Fibroblast of the conjunctiva (primary cell): ENCODE data around the gene HIVEP2.
"Not testable (repeated sequence)": the region's sequence is repeated elsewhere in the genome, so short reads cannot be mapped to it uniquely, and the experiment has no call there.

ENCODE experiments used
- DNase-seq: peaks from one replicate; pipeline ENCODE4 v3.0.0-alpha.2; 2010; ENCODE audit warnings: low read depth

The HIVEP2 gene

GRCh38 chr6:142945049-142945445 is at the start of gene HIVEP2:
TSS of gene HIVEP2 (minus strand) at chr6:142945176. CDS start at chr6:142774738, 170,438 bp downstream.
- DNase-seq, result peak; percentile 53

- no peak for DNase-seq
These were observed 49.0 kb upstream of the HIVEP2 start for GRCh38 chr6:142993977-142994376.

GRCh38 chr6:142987490-142987889 is 42.5 kb upstream of the HIVEP2 start:
- no peak for DNase-seq

GRCh38 chr6:142985281-142985680 is 40.3 kb upstream of the HIVEP2 start:
- DNase-seq, result no peak

DNA sequence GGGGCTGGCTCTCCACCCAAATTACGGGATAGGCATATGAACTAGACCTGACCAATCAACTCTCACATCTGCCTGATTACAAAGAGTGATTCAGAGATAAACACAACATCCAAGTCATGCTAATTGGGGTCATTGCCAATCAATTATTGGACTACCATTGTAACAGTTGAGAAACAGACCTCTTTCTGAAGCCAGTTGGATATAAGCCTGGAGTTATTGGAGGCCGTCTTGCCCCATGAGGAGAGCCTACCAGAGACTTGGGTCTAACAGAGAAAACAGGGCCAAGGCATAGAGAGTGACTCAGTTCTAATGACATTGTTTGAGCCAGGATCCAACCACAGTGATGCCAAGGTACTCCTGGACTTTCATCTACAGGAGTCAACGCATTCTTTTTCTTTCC is 39.4 kb upstream of the HIVEP2 start:
- no peak for DNase-seq

- no peak for DNase-seq
These were observed 30.4 kb upstream of the HIVEP2 start for GRCh38 chr6:142975365-142975764.

DNA sequence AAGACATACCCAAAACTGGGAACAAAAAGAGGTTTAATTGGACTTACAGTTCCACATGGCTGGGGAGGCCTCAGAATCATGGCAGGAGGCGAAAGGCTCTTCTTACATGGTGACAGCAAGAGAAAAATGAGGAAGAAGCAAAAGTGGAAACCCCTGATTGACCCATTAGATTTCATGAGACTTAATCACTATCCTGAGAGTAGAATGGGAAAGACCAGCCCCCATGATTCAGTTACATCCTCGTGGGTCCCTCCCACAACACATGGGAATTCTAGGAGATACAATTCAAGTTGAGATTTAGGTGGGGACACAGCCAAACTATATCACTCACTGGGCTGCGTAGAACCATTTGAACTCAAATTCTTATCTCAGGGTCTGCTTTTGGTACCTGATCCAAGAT is 26.0 kb upstream of the HIVEP2 start:
- not testable (repeated sequence) for DNase-seq

GRCh38 chr6:142968601-142969000 is 23.6 kb upstream of the HIVEP2 start:
- DNase-seq, result no peak

DNA sequence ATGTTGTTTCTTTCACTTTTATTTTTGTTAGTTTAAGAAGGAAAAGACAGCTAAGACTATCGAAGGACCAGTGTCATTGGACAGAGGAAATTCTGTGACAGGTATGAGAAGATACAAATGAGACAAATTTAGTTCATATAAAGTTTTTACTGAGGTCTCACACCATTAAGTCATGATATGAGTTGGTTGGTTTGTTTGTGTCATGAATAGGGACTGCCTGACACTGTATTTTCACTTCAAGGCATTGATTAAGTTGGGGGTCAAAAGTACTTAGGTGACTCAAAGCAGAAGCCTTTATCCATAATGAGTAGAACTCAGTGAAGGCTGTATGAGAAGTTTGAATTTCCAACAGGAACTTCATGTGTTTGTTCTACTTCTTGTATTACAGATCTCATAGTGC is 21.3 kb upstream of the HIVEP2 start:
- DNase-seq, result no peak

DNA sequence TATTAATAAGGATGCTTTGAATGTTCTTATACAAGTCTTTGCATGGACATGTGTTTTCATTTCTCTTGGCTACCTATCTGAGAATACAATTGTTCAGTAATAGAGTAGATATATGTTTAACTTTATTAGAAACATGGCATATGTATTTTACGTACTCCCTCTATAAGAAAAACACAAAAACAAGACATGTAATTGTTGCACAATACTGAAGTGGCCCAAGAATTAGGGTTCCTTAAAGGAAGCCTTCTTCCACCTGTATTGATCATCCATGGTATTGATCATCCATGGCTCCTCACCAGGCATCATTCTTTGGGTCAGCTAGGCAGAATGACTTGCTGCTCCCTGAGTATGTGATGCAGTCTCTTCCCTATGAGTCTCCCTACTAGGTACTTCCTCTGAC is 20.2 kb upstream of the HIVEP2 start:
- no peak for DNase-seq

GRCh38 chr6:142960098-142960497 is 15.1 kb upstream of the HIVEP2 start:
- DNase-seq, result no peak

DNA sequence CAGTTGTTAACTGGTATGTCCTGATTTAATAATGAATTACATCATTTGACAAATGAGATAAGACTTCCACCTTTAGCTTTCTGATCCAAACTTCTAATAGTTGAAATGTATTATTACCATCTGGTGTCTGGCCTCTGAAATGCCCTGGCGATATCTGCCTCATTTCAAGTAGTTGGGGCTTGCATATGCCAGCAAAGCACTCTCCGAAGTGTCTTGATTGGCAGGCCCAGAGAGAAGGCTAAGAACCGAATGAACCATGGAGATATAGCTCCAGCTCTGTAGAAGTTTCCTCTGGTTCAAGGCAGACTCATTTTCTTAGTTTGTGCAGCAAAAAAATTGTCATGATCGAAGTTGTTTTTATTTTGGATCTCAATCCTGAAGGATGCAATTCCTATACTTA is 13.4 kb upstream of the HIVEP2 start:
- DNase-seq, result no peak

- no peak for DNase-seq
These were observed 11.8 kb upstream of the HIVEP2 start for GRCh38 chr6:142956726-142957125.

- no peak for DNase-seq
These were observed 9.9 kb upstream of the HIVEP2 start for GRCh38 chr6:142954844-142955243.

DNA sequence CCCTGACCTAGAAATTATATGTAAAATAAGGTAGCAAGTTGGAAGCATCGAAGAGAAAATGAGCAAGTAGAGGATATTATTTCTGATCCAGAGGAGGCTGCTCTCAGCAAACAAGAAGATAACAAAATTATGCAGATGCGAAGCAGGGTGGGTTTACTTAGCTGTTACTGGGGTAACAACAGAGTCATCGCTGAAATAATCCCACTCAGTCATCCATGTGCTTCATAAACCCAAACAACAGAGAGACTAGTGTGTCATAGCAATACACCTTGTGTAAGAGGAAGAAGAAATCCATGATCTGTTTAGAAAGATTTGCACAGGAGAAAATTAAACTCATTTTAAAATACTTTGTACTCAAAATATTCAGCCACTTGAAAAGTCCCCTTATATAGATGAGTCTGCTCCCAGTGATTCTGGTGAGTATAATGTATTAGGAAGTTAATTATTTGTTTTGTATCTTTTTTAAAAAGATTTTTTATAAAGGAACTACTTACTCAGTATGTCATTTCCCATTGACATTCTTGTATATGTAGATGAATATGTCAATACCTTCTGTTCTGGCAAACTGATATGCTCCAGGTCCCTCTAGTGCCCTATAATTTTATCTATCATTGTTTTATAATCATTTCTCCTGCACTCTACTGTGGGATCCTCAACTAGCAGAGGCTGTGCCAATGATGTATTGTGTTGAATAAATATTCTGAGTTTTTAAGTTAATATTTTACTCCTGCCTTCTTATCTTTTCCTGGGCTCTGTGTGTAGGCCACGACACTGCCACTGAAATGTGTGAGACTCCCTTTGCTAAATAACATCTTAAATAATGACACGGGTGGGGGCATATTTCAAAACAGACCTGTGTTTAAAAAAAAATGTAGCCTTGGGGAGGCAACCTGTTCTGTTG is 8.6 kb upstream of the HIVEP2 start:
- no peak for DNase-seq

DNA sequence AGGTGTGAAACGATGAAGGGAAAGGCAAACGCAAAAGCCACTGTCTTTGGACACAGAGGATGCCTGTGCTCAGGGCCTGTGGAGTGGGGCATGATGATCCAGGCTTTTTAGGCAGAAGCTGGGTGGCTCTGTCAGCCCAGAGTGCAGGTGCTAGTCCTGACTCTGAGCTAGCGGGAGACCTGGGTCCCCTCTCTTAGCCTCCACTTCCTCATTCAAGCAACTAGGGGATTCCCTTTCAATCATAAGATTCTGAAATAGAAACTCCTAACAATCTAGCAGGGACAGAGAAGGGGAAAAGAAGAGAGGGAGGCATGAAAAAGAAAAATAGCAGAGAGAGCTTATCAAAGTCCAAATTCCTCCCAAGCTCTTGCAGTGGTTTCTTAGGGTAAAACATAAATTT is 7.6 kb upstream of the HIVEP2 start:
- no peak for DNase-seq

DNA sequence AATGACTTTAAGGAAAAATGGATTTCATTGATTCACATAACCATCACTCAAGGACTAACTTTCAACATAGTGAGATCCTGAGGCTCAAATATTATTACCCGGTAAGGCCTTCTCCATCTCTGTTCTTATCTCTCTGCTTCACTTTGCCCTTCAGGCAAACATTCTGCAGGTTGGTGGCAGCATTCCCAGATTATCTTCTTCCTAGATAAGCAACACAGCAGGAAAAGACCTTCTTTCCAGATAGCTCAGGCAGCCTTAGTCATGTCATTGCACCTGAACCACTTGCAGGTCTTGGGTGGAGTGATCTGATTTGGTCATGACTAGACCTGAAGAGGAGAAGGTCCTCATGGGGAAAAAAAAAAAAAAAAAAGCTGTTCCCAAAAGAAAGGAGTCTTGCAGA is 5.3 kb upstream of the HIVEP2 start:
- no peak for DNase-seq

- DNase-seq, result no peak
These were observed 2.9 kb upstream of the HIVEP2 start for GRCh38 chr6:142947714-142948480.

DNA sequence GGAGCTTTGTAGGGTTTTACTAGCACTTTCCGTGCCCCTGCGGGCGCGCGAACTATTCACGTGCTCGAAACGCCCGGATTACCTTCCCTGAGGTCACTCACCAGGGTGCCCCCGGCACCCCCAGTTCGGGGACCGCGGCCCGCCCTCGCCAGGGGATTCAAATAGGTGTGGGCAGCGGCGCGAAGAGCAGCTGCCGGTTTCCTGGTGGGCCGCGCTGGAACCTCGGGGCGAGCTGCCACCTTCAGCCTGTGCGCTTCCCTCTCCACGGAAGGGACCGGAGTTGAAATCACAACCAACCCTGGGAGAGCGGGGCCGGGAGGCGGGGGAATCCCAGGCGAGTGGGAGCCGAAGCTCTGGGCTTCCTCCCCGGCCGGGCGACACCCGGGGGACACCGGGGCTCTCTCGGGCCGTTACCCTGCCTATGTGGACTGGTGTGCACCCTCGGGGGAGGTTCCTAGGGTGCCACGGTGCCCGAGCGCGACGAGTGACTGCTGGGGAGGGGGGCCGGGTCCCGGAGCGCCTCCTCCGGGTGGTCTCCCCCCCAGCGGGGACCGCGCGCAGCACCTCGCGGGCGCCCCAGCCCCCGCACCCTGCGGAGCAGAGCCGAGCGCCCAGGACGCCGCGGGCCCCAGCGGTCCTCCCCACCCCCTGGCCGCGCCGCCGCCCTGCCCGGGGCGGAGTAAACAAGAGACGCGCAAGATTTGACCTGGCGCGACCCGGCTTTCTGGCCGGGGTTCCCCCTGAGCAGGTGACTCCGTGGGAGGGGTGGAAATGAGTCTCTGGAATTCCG is 2.1 kb upstream of the HIVEP2 start:
- DNase-seq, result no peak

- peak; percentile 95 for DNase-seq
These were observed 1.4 kb upstream of the HIVEP2 start for GRCh38 chr6:142946181-142946923.

GRCh38 chr6:142945446-142946180 is 637 bp upstream of the HIVEP2 start:
- no peak for DNase-seq
